Embryonic facial prominence (tissue), 1 donor: ENCODE results near the gene HOXA10.

ENCODE experiments used
- DNase-seq: peaks from one replicate; pipeline ENCODE4 v3.0.0-alpha.2; 2016; ENCODE audit errors: extremely low spot score

Gene HOXA10

DNA sequence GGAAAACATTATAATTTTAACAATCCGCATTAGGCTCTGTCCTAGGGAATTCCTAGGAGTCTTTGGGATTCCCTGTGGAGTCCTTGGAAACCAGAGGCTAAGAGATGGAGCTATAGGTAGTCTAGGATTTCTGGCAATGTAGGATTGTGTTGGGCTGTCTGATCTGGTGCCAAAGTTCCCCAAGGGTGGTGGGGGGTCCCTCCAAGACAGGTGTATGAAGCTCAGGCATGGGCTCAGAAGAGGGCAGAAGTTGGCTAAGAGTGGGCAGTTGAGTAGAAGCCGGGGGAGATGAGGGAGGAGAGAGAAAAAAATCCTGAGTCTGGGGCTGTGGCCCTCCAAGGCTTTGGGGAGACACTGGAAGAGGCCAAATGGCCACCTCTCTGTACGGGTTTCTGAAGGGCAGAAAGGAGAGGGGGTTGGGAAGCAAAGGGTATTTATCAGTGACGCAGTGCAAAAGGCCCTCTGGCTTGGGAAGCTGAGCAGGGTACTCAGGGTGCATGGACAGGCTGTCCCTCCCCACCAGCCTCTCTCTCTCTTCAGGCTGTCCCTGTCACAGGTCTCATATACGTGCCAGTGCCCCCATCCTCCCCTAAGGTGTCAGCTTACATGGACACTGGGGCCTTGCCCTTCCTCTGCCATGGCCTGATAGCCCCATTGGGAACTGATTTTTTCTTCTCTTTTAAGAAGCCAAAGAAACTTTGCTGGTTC is 27.5 kb downstream of the HOXA10 start:
- DNase-seq = no peak

DNA sequence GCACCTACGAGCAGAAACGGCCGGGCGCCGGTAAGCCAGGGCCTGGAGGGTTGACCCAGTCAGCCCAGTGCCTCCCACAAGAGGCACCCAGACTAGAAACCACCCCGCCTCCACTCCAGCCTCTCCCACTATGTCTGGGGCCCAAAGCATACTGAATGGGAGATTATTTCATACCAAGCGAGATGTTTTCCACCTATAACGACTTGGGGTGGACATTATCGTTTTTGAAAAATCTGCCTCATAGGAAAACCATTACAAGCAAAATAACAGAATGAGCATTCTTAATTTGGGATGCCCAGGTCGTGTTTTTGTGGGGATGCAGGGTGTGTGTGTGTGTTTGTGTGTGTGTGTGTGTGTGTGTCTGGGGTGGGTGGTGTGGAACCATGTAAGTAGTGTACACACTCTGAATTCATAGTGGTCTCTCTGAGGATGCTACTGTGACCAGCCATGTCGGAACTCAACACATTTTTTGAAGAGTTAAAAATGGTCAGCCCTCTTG is 28.2 kb downstream of the HOXA10 start:
- DNase-seq = no peak

DNA sequence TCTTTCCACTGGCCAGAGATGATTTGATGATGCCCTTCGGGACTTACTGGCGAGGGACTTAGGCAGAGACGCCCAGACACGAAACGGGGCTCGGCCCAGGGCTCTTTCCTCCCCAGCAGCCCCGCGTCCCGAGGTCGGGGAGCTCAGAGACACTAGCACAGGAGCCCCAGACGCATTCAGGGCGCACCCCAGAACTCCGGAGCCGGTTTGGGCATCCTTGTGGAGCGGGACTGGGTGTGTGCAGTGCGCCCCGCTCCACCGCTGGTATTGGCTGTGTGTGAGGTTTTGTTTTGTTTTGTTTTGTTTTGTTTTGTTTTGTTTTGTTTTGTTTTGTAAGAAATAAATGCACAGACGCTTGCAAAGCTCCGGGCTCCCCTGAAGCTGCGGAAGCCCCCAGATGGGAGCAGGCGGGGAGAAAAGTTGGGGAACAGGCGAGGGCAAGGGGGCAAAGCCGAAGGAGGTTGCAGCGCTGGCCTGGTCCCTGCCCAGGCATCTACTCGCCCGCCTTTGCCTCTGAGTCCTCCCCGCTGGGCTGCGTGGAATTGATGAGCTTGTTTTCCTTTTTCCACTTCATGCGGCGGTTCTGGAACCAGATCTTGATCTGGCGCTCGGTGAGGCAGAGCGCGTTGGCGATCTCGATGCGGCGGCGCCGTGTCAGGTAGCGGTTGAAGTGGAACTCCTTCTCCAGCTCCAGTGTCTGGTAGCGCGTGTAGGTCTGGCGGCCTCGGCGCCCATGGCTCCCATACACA is 28.8 kb downstream of the HOXA10 start:
- no peak for DNase-seq

DNA sequence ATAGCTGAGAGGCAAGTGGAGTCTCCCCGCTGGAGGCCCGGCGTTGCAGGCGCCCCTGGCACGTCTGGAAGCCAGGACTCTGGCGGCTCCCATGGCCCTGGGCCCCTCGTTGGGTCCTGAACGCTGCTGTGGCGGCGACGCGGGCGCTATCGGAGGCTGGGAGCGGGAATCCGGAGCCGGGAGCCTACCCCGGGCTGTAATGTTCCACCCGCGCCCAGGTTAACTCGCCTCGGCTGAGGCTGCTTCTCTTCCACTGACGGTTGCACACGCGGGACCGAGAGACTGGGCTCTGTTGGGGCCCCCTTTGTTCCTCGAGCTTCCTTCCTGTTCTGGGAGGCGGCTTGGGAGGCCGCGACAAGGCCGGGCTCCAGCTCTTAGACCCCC is 29.3 kb downstream of the HOXA10 start:
- no peak for DNase-seq

DNA sequence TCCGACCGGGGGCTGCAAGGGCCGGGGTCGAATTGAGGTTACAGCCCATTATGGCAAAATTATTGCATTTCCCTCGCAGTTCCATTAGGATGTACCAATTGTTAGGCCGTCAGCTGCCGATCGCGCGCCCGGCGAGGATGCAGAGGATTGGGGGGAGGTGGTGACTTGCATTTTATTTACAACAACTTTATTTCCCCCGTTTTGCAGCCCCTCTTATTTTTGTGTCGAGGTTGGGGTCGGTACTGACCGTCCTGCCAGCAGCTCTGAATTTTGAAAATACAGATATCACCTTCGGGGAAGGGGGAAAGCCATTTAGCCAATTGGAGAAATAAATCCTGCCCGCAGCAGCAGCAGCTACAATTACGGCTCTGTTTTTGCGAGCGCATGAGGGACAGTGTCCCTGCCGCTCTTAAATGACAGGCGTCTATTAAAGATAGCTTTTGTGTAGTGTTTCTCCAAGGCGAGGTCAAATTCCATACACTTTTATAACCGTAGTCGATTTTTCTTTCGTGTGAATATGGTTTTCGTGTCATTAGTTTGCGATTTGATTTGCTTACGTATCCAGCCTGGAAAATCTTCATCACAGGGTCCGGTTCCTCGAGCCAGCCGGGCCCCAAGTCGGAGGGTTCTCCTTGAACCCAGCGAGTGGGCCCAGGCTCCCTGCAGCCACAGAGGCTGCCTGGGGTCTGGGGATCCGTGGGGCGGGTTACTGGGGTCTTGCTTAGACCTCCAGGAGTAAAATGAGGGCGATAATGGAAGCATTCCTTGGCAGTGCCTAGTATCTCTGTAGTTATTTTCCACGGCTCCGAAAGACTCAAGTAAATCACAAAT is 30.0 kb downstream of the HOXA10 start:
- no peak for DNase-seq

DNA sequence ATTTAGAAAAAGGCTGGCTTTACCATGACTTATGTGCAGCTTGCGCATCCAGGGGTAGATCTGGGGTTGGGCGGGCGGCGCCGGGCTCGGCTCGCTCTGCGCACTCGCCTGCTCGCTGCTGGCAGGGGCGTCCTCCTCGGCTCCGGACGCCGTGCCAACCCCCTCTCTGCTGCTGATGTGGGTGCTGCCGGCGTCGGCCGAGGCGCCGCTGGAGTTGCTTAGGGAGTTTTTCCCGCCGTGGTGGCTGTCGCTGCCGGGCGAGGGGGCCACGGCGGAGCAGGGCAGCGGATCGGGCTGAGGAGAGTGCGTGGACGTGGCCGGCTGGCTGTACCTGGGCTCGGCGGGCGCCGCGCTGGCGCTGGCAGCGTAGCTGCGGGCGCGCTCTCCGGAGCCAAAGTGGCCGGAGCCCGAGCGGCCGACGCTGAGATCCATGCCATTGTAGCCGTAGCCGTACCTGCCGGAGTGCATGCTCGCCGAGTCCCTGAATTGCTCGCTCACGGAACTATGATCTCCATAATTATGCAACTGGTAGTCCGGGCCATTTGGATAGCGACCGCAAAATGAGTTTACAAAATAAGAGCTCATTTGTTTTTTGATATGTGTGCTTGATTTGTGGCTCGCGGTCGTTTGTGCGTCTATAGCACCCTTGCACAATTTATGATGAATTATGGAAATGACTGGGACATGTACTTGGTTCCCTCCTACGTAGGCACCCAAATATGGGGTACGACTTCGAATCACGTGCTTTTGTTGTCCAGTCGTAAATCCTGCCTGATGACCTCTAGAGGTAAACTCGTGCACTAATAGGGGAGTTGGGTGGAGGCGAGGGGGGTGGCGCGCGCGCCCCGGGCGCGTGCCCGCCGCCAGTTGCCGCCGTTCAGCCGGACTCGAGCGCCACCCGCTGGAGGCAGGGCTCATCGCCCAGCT is 30.8 kb downstream of the HOXA10 start, which contains the start of gene HOXA5:
Gene HOXA5, minus strand, starts transcription at position 659 of the 927 bp plus-strand sequence. Its CDS starts 74 bp downstream, at position 585.
- no peak for DNase-seq

DNA sequence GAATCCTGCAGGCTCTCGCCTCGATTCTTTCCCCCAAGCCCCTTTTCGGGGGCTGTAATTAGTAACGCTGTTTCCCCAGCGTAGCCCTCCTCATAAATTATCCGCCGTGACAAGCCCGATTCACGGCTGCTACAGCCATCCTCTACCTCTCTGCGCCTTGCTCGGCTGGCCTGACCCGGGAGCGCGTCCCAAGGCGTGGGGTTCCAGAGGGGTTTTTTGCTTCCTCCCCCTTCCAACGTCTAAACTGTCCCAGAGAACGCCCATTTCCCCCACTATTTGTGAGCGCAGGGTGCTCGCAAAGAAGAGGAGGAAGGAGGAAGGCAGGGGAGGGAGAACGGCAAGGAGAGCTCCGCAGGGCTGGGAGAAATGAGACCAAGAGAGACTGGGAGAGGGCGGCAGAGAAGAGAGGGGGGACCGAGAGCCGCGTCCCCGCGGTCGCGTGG is 31.5 kb downstream of the HOXA10 start:
- DNase-seq = no peak

DNA sequence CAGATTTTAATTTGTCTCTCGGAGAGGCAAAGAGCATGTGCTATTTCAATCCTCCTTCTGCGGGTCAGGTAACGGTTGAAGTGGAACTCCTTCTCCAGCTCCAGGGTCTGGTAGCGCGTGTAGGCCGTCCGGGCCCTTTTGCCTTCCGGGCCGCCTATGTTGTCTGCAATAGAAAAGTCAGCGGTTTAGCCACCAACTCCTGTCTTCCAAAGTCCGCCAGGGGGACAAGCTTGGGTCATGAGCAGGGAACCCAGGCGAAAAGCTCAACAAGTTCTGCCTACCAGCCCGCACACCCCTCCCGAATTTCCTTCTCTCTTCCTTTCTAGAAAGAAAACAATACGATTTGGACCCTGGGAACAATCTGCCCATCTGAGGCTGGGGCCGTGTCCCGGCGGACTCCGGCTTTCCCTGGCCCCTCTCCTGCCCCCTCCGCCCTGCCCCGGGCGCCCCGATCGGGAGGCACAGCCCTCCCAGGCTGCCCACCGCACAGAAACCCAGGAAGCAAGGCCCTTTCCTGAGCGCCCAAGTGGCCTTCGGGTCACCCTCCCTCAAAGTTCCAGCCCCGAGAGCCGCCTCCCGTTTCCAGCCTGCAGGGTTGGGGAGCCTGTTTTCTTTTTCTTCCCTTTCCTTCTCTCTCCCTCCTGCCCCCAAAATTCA is 32.1 kb downstream of the HOXA10 start:
- DNase-seq = no peak

DNA sequence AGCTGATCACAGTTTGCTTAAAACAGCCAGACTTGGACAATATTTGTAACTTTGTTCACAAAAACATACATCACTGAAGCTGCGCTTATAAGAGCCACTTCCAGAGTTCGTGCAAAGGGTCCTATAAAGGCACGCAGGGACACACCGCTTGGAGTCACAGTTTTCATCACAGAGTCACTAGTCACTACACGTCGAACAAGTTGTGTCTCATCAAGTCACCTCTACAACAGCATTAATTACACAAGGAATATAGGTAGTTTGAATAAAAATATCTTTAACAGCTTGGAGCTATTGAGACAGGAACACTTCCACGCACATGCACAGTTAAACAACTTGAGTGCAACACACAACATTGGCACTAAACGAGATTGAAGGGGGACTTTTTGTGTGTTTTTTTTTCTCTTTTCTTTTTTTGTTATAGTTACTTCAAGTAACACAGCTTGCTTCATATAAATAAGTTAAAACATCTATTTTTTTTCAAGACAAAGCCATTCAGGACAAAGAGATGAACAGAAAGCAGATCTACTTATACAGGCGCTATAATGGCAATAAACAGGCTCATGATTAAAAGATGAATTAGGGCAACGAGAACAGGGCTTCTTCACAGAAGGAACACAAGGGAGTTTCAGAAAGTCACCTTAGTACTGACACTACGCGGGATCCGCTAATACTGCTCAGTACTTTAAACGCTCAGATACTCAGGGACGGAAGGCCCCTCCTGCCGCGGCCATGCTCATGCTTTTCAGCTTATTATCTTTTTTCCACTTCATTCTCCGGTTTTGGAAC is 32.8 kb downstream of the HOXA10 start:
- DNase-seq = no peak

DNA sequence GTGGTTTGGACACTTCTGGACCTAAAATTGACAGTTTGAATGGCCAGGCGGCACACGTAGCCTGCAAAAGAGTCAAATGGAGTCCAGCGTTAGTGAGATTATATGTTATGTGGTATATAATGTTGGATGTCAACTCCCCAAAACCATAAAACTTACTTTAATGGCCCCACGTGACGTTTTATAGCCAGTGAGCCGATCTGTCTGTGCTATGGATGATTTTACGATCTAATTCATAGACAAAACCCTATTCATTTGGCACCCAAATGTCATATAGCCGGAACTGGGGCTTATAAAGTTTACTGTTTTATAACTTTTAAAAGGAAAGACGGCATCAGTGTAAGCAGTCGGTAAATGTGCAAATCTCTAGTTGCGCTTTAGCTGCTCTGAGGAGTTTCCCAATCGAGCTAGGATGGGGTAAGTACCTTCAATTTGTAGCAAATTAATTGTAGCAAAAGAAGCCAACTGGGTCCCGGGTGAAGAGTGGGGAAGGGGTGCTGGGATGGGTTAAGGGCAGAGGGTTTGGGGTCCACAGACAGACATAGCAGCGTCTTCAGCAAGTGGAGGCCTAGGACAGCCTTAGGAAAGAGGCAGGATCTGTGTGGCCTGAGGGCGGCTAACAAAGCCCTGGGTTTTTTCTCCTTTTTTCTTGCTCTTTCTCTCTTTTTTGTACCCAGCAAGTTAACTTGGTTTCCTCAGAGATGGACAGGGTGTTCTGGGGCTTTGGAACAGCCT is 33.8 kb downstream of the HOXA10 start:
- no peak for DNase-seq

DNA sequence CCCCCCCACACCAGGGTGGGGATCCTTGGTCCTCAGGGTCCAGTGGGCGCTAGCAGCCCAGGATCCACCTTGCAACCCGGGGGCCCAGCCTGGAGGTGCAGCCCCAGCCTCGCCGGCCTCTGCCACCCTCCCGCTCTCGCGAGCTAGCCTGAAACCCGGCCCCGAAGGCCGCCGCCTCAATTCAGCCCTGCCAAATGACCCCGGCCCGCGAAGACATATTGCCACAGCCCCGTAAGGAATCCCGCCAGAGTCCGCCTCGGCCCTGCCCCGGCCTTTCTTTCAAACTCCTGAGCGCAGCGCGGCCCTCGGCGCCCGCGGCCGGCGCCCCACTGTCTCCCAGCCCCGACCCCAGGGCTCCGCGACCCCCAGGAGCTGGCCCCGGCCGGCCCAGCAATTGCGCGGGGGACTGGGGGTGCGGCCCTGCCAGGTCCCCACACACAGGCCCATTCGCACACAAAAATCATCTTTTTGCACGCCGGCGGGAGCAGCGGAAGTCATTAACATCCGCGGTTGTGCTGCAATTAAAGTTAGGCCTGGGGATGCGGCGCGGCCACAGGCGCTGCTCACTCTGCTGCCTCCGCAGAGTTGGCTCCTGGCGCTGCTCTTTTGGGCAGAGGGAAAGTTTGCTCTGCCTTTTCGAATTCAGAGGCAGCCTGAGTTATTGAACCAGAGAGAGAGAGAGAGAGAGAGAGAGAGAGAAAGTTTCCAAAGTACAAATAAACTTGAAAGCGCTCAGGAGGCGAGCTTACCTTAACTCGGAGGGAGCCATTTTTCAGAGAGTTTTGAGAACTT is 34.6 kb downstream of the HOXA10 start:
- no peak for DNase-seq

DNA sequence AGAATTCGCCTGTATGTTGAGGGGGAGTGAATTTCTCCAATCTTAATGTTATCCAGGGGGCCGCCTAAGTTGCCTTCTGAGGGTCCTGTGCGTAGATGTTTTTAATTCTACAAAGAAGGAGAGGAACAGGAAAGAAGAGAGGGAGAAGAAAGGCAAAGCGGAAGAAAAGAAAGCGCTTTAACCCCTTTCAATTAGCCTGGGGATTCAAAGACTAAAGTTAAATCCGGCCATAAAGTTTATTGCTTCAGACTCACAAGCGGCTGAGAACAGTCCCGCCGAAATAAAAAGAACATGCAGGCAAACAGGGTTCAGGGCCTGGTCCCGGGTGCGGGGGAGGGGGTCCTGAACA is 35.2 kb downstream of the HOXA10 start:
- DNase-seq = no peak

DNA sequence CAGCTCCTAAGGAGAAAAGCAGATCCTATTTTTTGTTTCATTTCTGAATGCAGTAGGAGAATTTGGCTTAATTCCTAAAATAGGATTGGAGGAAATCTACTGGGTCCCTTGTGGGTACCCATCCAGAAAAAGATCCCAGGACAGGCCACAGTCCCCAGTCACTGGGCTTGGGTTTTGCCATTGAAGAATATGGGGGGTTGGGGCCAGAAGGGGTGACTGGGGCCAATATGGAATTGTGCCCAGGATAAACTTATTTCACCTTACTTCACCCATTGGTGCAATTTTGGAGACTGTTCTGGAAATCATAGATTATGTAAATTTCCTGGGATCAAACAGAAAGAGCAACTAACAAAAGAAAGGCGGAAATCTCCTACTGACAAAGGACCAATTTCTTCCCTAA is 35.6 kb downstream of the HOXA10 start:
- no peak for DNase-seq

DNA sequence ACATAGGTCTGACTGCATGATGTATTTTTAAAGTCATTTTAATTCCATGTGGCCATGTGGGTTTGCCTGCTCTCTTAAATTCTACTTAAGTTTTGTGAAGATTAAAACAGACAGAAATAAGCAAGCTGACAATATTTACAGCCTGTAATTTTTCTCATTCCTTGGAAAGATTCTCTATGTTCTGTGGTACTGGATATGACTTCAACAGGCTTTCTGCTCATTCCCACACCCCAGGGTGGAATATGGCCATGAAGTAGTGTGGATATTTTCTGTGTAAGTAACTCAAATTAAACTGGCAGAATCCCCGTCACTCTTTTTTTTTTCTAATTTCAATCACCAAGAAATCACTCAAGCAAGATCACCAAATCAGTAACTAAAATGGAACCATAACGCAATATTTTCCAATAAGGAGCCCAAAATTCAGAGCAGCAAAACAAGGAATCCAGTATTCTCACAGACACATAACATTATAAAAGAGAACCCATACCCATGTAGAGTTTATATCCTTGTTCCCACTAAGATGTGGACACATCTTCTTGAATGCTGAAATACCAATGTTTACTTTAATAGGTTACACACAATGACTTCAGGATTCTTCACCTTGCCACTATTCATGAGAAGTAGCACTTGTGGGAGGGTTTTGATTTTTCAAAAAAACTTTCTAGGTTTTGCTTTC is 36.3 kb downstream of the HOXA10 start:
- DNase-seq = no peak

DNA sequence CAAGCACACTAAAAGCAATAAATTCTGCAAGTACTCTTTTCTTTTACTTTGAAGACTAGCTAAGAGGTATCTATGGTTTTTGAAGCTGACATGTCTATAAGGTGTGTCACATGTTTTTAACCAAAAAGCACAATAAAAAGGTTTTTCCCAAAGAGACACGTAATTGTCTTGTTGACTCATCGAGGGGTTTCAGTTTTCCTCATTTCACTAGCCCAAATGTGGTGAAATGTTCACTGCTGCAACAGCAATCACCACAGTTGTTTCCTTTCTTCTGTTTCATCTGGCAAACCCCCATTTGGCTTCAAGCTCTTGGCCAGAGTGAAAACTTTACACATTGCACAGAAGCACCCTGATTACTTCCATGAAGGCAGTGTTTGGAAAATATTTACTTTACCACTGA is 39.7 kb downstream of the HOXA10 start:
- DNase-seq = no peak

DNA sequence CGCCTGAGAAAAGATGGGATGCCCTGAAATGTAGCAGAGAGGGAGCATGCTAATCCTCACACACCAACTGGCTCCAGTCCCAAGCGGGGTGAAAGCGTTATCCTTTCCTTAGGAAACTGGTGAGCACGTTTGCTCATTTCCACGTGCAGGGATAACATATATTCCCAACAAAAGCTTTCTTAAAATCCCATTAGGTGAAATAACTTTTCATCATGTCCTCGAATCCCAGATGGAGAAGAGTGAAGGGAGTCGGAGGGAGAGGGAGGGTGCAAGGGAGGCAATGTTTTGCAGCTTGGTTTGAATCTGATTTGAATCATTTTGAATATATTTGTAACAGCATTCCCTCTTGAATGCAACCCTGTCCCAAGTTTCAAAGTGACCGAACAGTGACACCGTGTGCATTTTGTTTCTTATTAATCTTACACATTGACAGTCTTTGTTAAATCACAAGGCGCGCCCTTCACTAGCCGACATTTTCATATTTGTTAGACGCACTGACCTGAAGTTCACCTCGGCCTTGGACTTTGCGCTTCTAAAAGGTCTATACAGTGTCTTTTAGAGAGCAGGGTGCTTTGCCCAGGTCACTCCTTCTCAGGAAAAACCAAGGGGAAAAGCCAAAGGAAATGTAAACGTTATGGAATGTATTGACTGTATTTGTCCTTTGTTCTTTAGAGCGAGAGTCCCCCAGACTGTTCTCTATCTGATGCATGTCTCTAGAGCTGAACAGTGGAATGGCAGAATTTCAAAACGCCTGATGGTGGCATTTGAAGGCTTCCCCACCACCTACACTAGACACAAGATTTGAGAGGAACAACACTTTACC is 40.5 kb downstream of the HOXA10 start:
- DNase-seq = no peak

DNA sequence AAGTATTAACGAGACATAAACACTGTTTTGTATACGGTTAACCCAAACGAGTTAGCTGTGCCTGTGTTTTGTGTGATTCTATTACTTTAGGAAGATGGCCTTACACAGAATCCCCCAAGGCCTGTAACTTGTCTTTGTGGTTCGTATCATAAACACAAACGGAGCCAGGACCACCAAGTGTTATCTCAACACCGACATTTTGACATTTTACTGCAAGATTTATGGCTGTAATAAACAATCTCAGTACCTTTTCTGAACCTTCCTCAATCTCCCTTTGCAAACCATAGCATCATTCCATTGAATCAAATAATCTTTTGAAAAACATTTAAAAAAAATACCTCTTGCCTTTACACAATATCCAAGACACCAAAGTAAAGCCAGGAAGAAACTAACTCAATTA is 41.1 kb downstream of the HOXA10 start:
- DNase-seq = no peak
